GM18951 (cell line): ENCODE data around the gene KCNQ2.

ENCODE experiments used
- POLR2A ChIP-seq: IDR thresholded peaks from 4 replicates; pipeline ENCODE4 v1.6.1; 2011; ENCODE audit warnings: mild to moderate bottlenecking; ENCODE audit not compliant: insufficient read length, insufficient read depth; ENCODE audit errors: extremely low read depth
- in situ Hi-C: fragments of 300-500 bp; cut with MboI; formaldehyde crosslinking; loops from one replicate; pipeline ENCODE4 v1.12.0; 2022; ENCODE audit warnings: low sequenced_read_pairs, mixed read lengths, inconsistent platforms; ENCODE audit not compliant: unreplicated experiment

KCNQ2 gene

GRCh38 chr20:63409834-63410435 lies 62.5 kb downstream of the KCNQ2 start:
- TF ChIP-seq POLR2A: no peak
- in situ Hi-C loops: no loop called here

DNA sequence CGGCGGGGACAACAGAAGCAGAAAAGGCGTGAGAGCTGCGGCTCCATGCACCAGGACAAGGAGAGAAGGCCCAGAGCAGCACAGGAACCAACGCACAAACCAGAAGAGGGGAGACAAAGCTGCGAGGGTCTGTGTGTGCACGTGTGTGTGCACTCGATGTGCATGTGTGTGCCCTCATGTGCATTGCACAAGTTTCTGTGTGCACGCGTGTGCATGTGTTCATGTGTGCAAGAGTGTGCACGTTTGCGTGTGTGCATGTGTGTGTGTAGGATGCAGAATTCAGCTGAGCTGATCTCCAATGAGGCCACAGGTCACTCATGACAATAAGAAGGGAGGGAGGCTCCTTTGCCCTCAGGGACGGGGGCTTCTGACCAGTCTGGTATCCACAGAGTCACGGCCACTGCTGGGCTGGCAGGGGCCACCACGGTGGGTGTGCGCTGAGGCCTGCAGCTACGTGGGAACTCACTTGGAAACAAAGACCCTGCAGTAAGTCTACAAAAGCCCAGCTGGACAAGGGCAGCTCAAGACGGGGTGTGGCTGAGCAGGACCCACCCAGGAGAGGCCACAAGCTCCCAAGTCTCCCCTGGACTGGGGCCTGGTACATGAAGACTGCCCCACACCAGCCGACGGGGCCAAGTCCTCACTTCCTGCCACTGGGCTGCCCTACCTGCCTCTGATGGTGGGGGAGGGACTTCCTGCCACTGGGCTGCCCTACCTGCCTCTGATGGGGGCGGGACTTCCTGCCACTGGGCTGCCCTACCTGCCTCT lies 63.2 kb downstream of the KCNQ2 start:
- no peak for TF ChIP-seq POLR2A
- in situ Hi-C loops: no loop called here

GRCh38 chr20:63408684-63409046 lies 63.8 kb downstream of the KCNQ2 start:
- in situ Hi-C loops: no loop called here
- TF ChIP-seq POLR2A: no peak

- TF ChIP-seq POLR2A: no peak
- in situ Hi-C loops: no loop called here
Measured at GRCh38 chr20:63407928-63408683, 64.3 kb downstream of the KCNQ2 start.

- TF ChIP-seq POLR2A: no peak
- in situ Hi-C loops: no loop called here
Measured at GRCh38 chr20:63406617-63407245, 65.7 kb downstream of the KCNQ2 start.

DNA sequence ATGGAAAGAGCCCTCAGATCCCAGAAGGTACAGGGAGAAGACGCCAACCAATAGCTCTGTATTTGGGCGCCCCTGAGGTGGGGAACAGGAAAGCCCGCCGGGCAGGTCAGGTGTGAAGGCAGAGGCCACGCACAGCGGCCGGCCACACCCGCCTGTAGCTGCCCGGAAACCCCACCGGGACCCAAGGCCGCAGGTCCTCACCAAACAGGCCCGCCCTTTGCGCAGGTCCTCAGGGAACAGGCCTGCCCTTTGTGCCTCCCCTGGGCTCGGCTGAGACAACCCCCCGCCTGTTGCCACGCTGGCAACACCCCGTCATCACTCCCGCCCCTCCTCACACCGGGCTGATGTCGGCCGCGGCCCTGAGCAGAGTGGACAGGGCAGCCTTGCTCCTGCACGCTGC lies 66.4 kb downstream of the KCNQ2 start:
- in situ Hi-C loops: no loop called here
- TF ChIP-seq POLR2A: no peak

DNA sequence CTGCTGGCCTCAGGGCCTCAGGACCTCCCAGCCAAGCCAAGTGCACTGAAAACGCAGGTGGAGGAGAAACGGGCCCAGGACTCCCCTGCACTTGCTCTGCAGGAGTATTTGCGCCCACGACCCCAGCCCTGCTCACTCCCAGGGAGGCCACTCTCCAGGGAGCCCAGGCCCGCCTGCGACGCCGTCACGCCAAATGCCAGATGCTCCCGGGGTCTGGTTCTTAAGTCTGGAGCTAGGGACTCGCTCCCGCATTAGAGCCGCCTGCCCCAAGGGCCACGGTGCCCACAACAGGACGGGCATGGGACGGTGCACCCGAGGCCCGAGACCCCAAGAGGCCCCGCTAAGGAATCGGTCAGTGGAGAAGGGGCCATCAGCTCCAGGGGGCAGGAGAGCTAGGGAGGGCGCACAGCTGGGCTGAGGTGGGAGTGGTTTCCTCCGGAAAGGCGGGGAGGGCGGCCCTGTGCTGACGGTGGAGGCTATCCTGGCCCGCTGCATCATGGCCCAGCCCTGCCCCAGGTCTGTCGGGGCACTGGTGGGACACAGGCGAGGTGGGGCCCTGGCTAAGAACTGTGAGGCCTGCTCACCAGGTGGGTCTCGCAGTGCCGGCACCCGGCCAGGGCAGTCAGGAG lies 67.2 kb downstream of the KCNQ2 start:
- no peak for TF ChIP-seq POLR2A
- in situ Hi-C loops: no loop called here

- in situ Hi-C loops: no loop called here
- TF ChIP-seq POLR2A: no peak
Measured at GRCh38 chr20:63404129-63405085, 68.0 kb downstream of the KCNQ2 start.

DNA sequence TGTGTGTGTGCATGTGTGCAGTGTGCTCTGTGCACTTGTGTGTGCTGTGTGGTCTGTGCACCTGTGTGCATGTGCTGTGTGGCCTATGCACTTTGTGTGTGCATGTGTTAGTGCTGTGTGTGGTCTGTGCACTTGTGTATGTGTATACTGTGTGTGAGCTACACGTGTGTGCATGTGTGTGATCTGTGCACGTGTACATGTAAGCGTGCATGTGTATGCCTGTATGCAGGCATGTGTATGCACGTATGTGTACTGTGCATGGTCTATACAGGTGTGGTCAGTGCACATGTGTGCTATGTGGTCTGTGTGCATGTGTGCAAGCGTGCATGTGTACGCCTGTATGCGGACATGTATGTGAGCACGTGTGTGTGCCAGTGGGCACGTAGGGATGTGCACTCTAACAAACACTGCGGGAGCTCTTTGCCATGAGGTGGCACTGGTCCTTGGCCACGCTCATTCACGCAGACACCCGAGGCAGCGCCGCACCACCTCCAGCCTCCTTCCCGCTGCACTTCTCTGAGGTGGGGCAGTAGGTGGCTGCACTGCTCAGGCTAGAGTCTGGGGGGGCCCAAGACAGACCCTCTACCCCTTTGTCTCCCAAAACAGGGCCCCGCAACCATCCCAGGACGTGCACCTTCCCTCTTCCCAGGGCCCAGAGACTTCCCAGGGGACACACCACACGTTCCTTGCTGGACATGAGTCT lies 68.9 kb downstream of the KCNQ2 start:
- in situ Hi-C loops: no loop called here
- no peak for TF ChIP-seq POLR2A

- no peak for TF ChIP-seq POLR2A
- in situ Hi-C loops: no loop called here
Measured at GRCh38 chr20:63402860-63403220, 69.6 kb downstream of the KCNQ2 start.

GRCh38 chr20:63402181-63402859 lies 70.1 kb downstream of the KCNQ2 start:
- in situ Hi-C loops: no loop called here
- TF ChIP-seq POLR2A: no peak
